Measurements from ENCODE around the gene PCBD1. TPM values are rescaled to one million over a fixed set of nuclear protein-coding genes. Genes with fewer than 3 reads are reported as not detected.

PCBD1 gene
- total RNA-seq, 1 experiment from 2014 or later = 39.7 TPM

DNA sequence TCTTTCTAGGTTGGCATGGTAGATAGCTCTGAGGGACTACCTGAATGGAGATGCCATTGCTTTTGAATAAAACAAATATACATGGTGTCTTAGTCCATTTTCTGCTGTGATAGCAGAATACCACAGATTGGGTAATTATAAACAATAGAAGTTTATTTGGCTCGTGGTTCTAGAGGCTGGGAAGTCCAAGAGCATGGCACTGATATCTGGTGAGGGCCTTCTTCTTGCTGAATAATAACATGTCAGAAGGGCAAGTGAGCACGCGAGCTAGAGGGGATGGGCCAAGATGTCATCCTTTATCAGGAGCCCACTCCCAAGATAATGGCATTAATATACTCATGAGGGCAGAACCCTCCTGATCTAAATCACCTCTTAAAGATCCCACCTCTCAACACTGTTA lies 50.7 kb downstream of the PCBD1 start:
- H3K23me2 ChIP-seq (ENCODE audit: insufficient read length, low read depth, low read length, poor library complexity, severe bottlenecking) = no peaks in the 10 kb centered on the region
- no peak overlapping the region for H3K23ac ChIP-seq (ENCODE audit: insufficient read length, low read depth, low read length)
- no peak overlapping the region for H3K4ac ChIP-seq (ENCODE audit: low read depth, low read length)
- H3K27me3 ChIP-seq (ENCODE audit: insufficient read depth, low read length) = no peaks in the 10 kb centered on the region
- WGBS (ENCODE audit: extremely low coverage, insufficient read length, low lambda C conversion rate) = no CpG with 5 or more reads among the region's 3 CpGs
- no peak overlapping the region for H3K56ac ChIP-seq (ENCODE audit: insufficient read length, low read depth, low read length)
- Mint-ChIP-seq H3K9me3 (peaks cover 0 to 3% of the 10 kb centered on the region in 2 experiments; a peak in 3 of 5 replicates), H3K4me3 (no peak overlapping the region), H3K4me1 (no peaks in the 10 kb centered on the region), H3K27ac (no peak overlapping the region), H3K27me3 (ENCODE audit: low read depth) (no peaks in the 10 kb centered on the region), H3K36me3 (ENCODE audit: insufficient read depth in 1 of 3, low read depth in 3 of 3) (peaks cover 13 to 27% (median 22%) of the 10 kb centered on the region in 3 experiments; a peak in 6 of 7 replicates)
- H3K14ac ChIP-seq (ENCODE audit: insufficient read depth, low read length) = no peak overlapping the region
- H2AFZ ChIP-seq (ENCODE audit: low read length) = no peak overlapping the region
- H4K20me1 ChIP-seq (ENCODE audit: control insufficient read depth, insufficient read depth, insufficient read length) = no peaks in the 10 kb centered on the region
- H3K79me1 ChIP-seq (ENCODE audit: insufficient read depth, low read depth, low read length, poor library complexity, severe bottlenecking) = no peaks in the 10 kb centered on the region
- H2BK15ac ChIP-seq (ENCODE audit: low read depth, low read length) = no peak overlapping the region
- no peak overlapping the region for H2BK120ac ChIP-seq (ENCODE audit: low read depth, low read length, poor library complexity, severe bottlenecking)
- H3K9me3 ChIP-seq (ENCODE audit: control insufficient read depth, low read depth, low read length) = no peaks in the 10 kb centered on the region
- H3K79me2 ChIP-seq (ENCODE audit: insufficient read depth, low read length) = peaks cover 6% of the 10 kb centered on the region; the same call in 1 of the 2 replicates
- H4K5ac ChIP-seq (ENCODE audit: insufficient read length, low read depth, low read length) = no peak overlapping the region
- no peak overlapping the region for H3K27ac ChIP-seq (ENCODE audit: insufficient read length, low read depth, low read length)
- no peak for DNase-seq
- H4K91ac ChIP-seq (ENCODE audit: insufficient read length, low read depth, low read length) = no peak overlapping the region
- H3T11ph ChIP-seq (ENCODE audit: low read length) = no peak overlapping the region
- no peak overlapping the region for H2BK5ac ChIP-seq (ENCODE audit: insufficient read length, low read length)
- H3K4me2 ChIP-seq (ENCODE audit: insufficient read depth, insufficient read length, low read length) = no peak overlapping the region
- no peak overlapping the region for H2BK12ac ChIP-seq (ENCODE audit: insufficient read length, low read depth, low read length)
- H2AK5ac ChIP-seq (ENCODE audit: insufficient read length, low read length) = no peak overlapping the region
- H3K4me1 ChIP-seq (ENCODE audit: insufficient read depth, low read length) = no peaks in the 10 kb centered on the region
- H3K18ac ChIP-seq (ENCODE audit: insufficient read length, low read depth, low read length) = no peak overlapping the region
- H2BK20ac ChIP-seq (ENCODE audit: low read depth, low read length, poor library complexity, severe bottlenecking) = no peak overlapping the region
- no peak overlapping the region for H3K9ac ChIP-seq (ENCODE audit: extremely low read depth, insufficient read length, low read length)
- TF ChIP-seq, protein P1, sequence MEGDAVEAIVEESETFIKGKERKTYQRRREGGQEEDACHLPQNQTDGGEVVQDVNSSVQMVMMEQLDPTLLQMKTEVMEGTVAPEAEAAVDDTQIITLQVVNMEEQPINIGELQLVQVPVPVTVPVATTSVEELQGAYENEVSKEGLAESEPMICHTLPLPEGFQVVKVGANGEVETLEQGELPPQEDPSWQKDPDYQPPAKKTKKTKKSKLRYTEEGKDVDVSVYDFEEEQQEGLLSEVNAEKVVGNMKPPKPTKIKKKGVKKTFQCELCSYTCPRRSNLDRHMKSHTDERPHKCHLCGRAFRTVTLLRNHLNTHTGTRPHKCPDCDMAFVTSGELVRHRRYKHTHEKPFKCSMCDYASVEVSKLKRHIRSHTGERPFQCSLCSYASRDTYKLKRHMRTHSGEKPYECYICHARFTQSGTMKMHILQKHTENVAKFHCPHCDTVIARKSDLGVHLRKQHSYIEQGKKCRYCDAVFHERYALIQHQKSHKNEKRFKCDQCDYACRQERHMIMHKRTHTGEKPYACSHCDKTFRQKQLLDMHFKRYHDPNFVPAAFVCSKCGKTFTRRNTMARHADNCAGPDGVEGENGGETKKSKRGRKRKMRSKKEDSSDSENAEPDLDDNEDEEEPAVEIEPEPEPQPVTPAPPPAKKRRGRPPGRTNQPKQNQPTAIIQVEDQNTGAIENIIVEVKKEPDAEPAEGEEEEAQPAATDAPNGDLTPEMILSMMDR (conservative IDR thresholded peaks at IDR 0.05) = no peak
- no peak overlapping the region for H4K8ac ChIP-seq (replicated peaks; ENCODE audit: insufficient read length, low read depth, low read length)

Data from H9 (cell line).